NCI-H2227 treated with DMSO at 0.1 percent for 48 hours (cell line): ENCODE results near the gene NCOR1.

Experiments used
- DNase-seq: peaks from one replicate; lab custom pipeline; 2025; lab: John Stamatoyannopoulos, UW

Gene NCOR1

GRCh38 chr17:16026895-16027294 lies 188.4 kb downstream of the NCOR1 start:
- DNase-seq: no peak

GRCh38 chr17:16025202-16025601 lies 190.1 kb downstream of the NCOR1 start:
- no peak for DNase-seq

- DNase-seq: no peak
Observed at GRCh38 chr17:16023881-16024280, 191.5 kb downstream of the NCOR1 start.

- DNase-seq: no peak
Observed at GRCh38 chr17:16019347-16019746, 196.0 kb downstream of the NCOR1 start.

- DNase-seq: peak; percentile 8
Observed at GRCh38 chr17:16013943-16014407, 201.4 kb downstream of the NCOR1 start.

GRCh38 chr17:16007439-16007838 lies 207.9 kb downstream of the NCOR1 start:
- no peak for DNase-seq

GRCh38 chr17:16005636-16006035 lies 209.7 kb downstream of the NCOR1 start:
- DNase-seq: no peak

- no peak for DNase-seq
Observed at GRCh38 chr17:16003841-16004240, 211.5 kb downstream of the NCOR1 start.

GRCh38 chr17:16002708-16003260 lies 212.6 kb downstream of the NCOR1 start:
- DNase-seq: no peak

- DNase-seq: no peak
Observed at GRCh38 chr17:16001226-16001897, 214.0 kb downstream of the NCOR1 start.

GRCh38 chr17:15999974-16000827 lies 215.1 kb downstream of the NCOR1 start:
- DNase-seq: peak; percentile 2

- DNase-seq: peak; percentile 78
Observed at GRCh38 chr17:15999141-15999973, 216.0 kb downstream of the NCOR1 start, which contains the start of the genes TTC19 and ZSWIM7. Gene TTC19 (plus strand): TSS chr17:15999824. CDS start chr17:15999849, 25 bp downstream. Gene ZSWIM7 (minus strand): TSS chr17:15999704. CDS start chr17:15999594, 110 bp downstream.

GRCh38 chr17:15998031-15998562 lies 217.2 kb downstream of the NCOR1 start:
- no peak for DNase-seq

GRCh38 chr17:15996322-15996721 lies 219.0 kb downstream of the NCOR1 start:
- DNase-seq: no peak

- DNase-seq: no peak
Observed at GRCh38 chr17:15981646-15982580, 233.4 kb downstream of the NCOR1 start.

- DNase-seq: no peak
Observed at GRCh38 chr17:15981208-15981607, 234.1 kb downstream of the NCOR1 start.
